ENCODE measurements around the gene MORC4.

DNA sequence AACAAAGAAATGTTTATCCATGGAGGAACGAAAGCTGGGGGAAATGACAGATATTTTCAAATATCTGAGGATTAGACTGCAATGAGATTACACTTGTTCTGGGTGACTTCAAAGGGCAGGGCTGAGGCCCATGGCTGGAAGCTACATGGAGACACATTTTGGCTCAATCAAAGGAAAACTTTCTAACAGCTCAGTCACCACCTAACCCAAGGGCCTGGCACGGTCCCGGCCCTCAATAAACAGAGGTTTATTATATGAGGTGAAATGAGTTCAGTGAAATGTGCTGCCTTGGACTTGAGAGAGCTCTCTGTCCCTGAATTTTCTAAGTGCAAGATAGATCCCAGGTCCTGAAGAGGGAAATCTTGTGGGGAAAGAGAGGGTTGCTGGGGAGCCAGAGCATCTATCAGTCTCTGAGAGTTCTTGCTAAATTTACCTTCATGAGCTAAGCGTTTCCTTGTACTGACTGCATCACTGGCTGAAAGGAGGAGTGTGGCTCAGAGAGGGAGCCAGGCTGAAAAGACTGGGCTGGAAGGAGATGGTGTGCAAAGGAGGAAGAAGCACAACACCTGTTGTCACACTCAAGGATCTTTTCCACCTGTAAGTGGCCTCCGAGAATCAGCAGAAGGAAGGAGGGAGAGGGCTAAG is 94.8 kb downstream of the MORC4 start:
- TF ChIP-seq, protein P1, sequence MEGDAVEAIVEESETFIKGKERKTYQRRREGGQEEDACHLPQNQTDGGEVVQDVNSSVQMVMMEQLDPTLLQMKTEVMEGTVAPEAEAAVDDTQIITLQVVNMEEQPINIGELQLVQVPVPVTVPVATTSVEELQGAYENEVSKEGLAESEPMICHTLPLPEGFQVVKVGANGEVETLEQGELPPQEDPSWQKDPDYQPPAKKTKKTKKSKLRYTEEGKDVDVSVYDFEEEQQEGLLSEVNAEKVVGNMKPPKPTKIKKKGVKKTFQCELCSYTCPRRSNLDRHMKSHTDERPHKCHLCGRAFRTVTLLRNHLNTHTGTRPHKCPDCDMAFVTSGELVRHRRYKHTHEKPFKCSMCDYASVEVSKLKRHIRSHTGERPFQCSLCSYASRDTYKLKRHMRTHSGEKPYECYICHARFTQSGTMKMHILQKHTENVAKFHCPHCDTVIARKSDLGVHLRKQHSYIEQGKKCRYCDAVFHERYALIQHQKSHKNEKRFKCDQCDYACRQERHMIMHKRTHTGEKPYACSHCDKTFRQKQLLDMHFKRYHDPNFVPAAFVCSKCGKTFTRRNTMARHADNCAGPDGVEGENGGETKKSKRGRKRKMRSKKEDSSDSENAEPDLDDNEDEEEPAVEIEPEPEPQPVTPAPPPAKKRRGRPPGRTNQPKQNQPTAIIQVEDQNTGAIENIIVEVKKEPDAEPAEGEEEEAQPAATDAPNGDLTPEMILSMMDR (IDR thresholded peaks at IDR 0.05): no peak
- no peak for TF ChIP-seq POLR2A (IDR thresholded peaks at IDR 0.05)

All from uterus (tissue), 2 donors.